Adrenal gland (tissue), 5 donors: ENCODE results near the gene ASAP2.

Experiments used
- POLR2A ChIP-seq, 2 donors: fragments of 450-650 bp; IDR thresholded peaks; one replicate each; pipeline ENCODE4 v1.6.1; 2017; ENCODE audit warnings: antibody characterized with exemption in 2 of 2, mild to moderate bottlenecking in 2 of 2, moderate library complexity in 1 of 2
- TF ChIP-seq, protein P1 (sequence below), 6 experiments: fragments of 450-650 bp in 4 of 6; fragments of 200-600 bp in 2 of 6; sonication (generic) in 1 of 6; IDR thresholded peaks; 1 replicate in 5 of 6; 2 replicates in 1 of 6; pipeline versions ENCODE4 v1.5.1 to v1.8.0; 2016 to 2021; ENCODE audit warnings: antibody characterized with exemption in 6 of 6, mild to moderate bottlenecking in 2 of 6, moderate library complexity in 1 of 6
- donor health status: DM: no; HTN: no; CAD: no.

DNA sequence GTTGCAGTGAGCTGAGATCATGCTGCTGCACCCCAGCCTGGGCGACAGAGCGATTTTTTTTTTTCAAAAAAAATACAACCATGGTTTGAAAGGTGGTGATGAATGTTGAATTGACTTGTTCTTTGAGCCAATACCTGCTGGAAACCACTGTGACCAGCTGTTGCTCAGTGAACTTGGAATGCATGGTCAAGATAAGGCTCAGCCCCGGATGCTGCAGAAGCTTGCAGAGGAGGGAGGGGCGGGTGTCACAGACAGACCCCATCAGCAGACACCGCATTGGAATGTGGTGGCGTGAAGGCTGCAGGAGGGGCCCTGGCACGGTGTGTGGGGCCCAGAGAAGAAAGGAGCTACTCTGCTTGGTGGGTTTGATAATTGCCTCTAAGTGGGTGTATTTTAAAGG, 125.1 kb downstream of the ASAP2 start:
- TF ChIP-seq, protein P1, sequence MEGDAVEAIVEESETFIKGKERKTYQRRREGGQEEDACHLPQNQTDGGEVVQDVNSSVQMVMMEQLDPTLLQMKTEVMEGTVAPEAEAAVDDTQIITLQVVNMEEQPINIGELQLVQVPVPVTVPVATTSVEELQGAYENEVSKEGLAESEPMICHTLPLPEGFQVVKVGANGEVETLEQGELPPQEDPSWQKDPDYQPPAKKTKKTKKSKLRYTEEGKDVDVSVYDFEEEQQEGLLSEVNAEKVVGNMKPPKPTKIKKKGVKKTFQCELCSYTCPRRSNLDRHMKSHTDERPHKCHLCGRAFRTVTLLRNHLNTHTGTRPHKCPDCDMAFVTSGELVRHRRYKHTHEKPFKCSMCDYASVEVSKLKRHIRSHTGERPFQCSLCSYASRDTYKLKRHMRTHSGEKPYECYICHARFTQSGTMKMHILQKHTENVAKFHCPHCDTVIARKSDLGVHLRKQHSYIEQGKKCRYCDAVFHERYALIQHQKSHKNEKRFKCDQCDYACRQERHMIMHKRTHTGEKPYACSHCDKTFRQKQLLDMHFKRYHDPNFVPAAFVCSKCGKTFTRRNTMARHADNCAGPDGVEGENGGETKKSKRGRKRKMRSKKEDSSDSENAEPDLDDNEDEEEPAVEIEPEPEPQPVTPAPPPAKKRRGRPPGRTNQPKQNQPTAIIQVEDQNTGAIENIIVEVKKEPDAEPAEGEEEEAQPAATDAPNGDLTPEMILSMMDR (IDR thresholded peaks at IDR 0.05), result no peak
- no peak for TF ChIP-seq POLR2A (IDR thresholded peaks at IDR 0.05)
